CD14-positive monocyte (primary cell): ENCODE results near the gene DDN. TPM values are rescaled to one million over a fixed set of nuclear protein-coding genes. Genes with fewer than 3 reads are reported as not detected.

Experiments
- DNase-seq, 3 donors: peaks; one replicate each; pipeline ENCODE4 v3.0.0-alpha.2; 2011 to 2022
- H2AFZ ChIP-seq: 2 replicates; pipeline ENCODE4 v1.6.0; 2012; ENCODE audit warnings: mild to moderate bottlenecking, low read depth, low read length, inconsistent platforms; ENCODE audit not compliant: insufficient read depth, poor library complexity, severe bottlenecking
- H3K27ac ChIP-seq, 2 donors: 1 replicate in 1 of 2; 2 replicates in 1 of 2; pipeline ENCODE4 v1.5.1; 2012 to 2013; ENCODE audit warnings: low read length in 2 of 2, control low read depth in 1 of 2, inconsistent platforms in 1 of 2, low read depth in 1 of 2, mild to moderate bottlenecking in 1 of 2
- H3K27me3 ChIP-seq, 2 donors: one replicate each; pipeline versions ENCODE4 v1.6.0 to v1.6.1; 2011 to 2013; ENCODE audit warnings: low read length in 2 of 2; ENCODE audit not compliant: control insufficient read depth in 2 of 2, insufficient read depth in 2 of 2
- H3K36me3 ChIP-seq, 2 donors: replicated peaks in 1 of 2; 1 replicate in 1 of 2; 2 replicates in 1 of 2; pipeline versions ENCODE4 v1.5.1 to v1.6.1; 2012 to 2013; ENCODE audit warnings: low read length in 2 of 2, control low read depth in 1 of 2, inconsistent platforms in 1 of 2, mild to moderate bottlenecking in 1 of 2; ENCODE audit not compliant: insufficient read depth in 2 of 2, control insufficient read depth in 1 of 2
- H3K4me1 ChIP-seq, 2 donors: 1 replicate in 1 of 2; 2 replicates in 1 of 2; pipeline versions ENCODE4 v1.5.1 to v1.6.1; 2012 to 2013; ENCODE audit warnings: low read length in 2 of 2, control low read depth in 1 of 2, inconsistent platforms in 1 of 2, mild to moderate bottlenecking in 1 of 2, moderate library complexity in 1 of 2; ENCODE audit not compliant: insufficient read depth in 2 of 2, control insufficient read depth in 1 of 2
- H3K4me2 ChIP-seq: replicated peaks from 2 replicates; pipeline ENCODE3; 2012; ENCODE audit warnings: low read length, moderate library complexity, mild to moderate bottlenecking; ENCODE audit not compliant: poor library complexity, severe bottlenecking; ENCODE audit errors: extremely low read depth
- H3K4me3 ChIP-seq, 3 experiments: fragments of 200-600 bp in 1 of 3; sonication (generic) in 1 of 3; replicated peaks in 1 of 3; 1 replicate in 2 of 3; 2 replicates in 1 of 3; pipeline ENCODE4 v1.5.1; 2011 to 2013; ENCODE audit warnings: low read length in 3 of 3, mild to moderate bottlenecking in 3 of 3, control low read depth in 2 of 3, low read depth in 2 of 3, inconsistent platforms in 1 of 3, moderate library complexity in 1 of 3
- H3K79me2 ChIP-seq: 2 replicates; pipeline ENCODE4 v1.6.0; 2012; ENCODE audit warnings: mild to moderate bottlenecking, control low read depth, inconsistent platforms, low read length, moderate library complexity; ENCODE audit not compliant: insufficient read depth
- H3K9ac ChIP-seq: 2 replicates; pipeline ENCODE4 v1.6.0; 2017; ENCODE audit warnings: low read length, mild to moderate bottlenecking; ENCODE audit not compliant: insufficient read depth, poor library complexity, severe bottlenecking
- H3K9me3 ChIP-seq, 2 donors: replicated peaks in 1 of 2; 1 replicate in 1 of 2; 2 replicates in 1 of 2; pipeline versions ENCODE4 v1.5.1 to v1.6.1; 2012 to 2013; ENCODE audit warnings: low read length in 2 of 2, control low read depth in 1 of 2; ENCODE audit not compliant: control insufficient read depth in 1 of 2, insufficient read depth in 1 of 2
- H4K20me1 ChIP-seq: 2 replicates; pipeline ENCODE4 v1.6.0; 2012; ENCODE audit warnings: mild to moderate bottlenecking, low read length, control low read depth, moderate library complexity; ENCODE audit not compliant: insufficient read depth
- H3K27ac Mint-ChIP-seq, 7 donors: one replicate each; pipeline ENCODE4 v1.8.0; 2020; ENCODE audit warnings: mild to moderate bottlenecking in 7 of 7, mixed read lengths in 7 of 7, moderate library complexity in 6 of 7, inconsistent platforms in 2 of 7
- H3K27me3 Mint-ChIP-seq, 3 donors: one replicate each; pipeline ENCODE4 v1.8.0; 2021 to 2022; ENCODE audit warnings: low read depth in 3 of 3, mild to moderate bottlenecking in 3 of 3, mixed read lengths in 3 of 3, moderate library complexity in 3 of 3, inconsistent platforms in 1 of 3
- H3K36me3 Mint-ChIP-seq, 2 donors: one replicate each; pipeline ENCODE4 v1.8.0; 2020; ENCODE audit warnings: mixed read lengths in 2 of 2, inconsistent platforms in 1 of 2, mild to moderate bottlenecking in 1 of 2
- H3K4me1 Mint-ChIP-seq: one replicate; pipeline ENCODE4 v1.8.0; 2020; ENCODE audit warnings: mild to moderate bottlenecking, mixed read lengths
- H3K4me3 Mint-ChIP-seq, 2 donors: one replicate each; pipeline ENCODE4 v1.8.0; 2020; ENCODE audit warnings: mild to moderate bottlenecking in 2 of 2, mixed read lengths in 2 of 2, moderate library complexity in 1 of 2
- H3K9me3 Mint-ChIP-seq, 7 donors: one replicate each; pipeline ENCODE4 v1.8.0; 2020 to 2022; ENCODE audit warnings: mixed read lengths in 7 of 7, mild to moderate bottlenecking in 6 of 7, moderate library complexity in 6 of 7, inconsistent platforms in 2 of 7
- CTCF ChIP-seq: fragments of 200-600 bp; IDR thresholded peaks from one replicate; pipeline ENCODE4 v1.8.0; 2022; ENCODE audit warnings: antibody characterized with exemption, mild to moderate bottlenecking
- WGBS: methylation state at CpG from one replicate; pipeline ENCODE4 v1.1.5; 2013; ENCODE audit warnings: missing lambda C conversion rate; ENCODE audit not compliant: insufficient coverage; 5-methylcytosine and 5-hydroxymethylcytosine counted together
- intact Hi-C, 2 donors: fragments of 100-400 bp; cut with micrococcal nuclease; formaldehyde crosslinking; loops; one replicate each; pipeline versions ENCODE4 v1.15.0 to v1.15.1; 2023
- polyA plus RNA-seq, 3 donors: library from polyadenylated mRNA; depleted of rRNA in 1 of 3; unstranded in 2 of 3; stranded (reverse) in 1 of 3; fragments of 300-500 nt in 2 of 3; fragments of >200 nt in 1 of 3; fragmentation: Illumina TruSeq in 2 of 3; gene quantifications; 1 replicate in 2 of 3; 2 replicates in 1 of 3; pipeline ENCODE4 v1.2.3, GENCODE V29; 2012 to 2021

The DDN gene
- polyA plus RNA-seq, 3 donors, result 0.27 TPM; not detected in 2

GRCh38 chr12:48972213-48972951 is 26.8 kb downstream of the DDN start:
- H3K4me3 Mint-ChIP-seq, result peak overlapping the region in 1 of 2 donors; percentile 76
- no peak overlapping the region for H3K27ac Mint-ChIP-seq

More at GRCh38 chr12:48972213-48972951, 26.8 kb downstream of the DDN start:
- peaks cover 35 to 45% of the 10 kb centered on the region in 2 donors for H3K4me1 ChIP-seq
- no peak for TF ChIP-seq CTCF
- WGBS, result 5% methylated on average over 23 of the region's 23 CpGs
- peak in 1 of 3 donors; percentile 33 for DNase-seq
- H2AFZ ChIP-seq, result no peak overlapping the region
- no peak overlapping the region for H3K4me2 ChIP-seq
- Mint-ChIP-seq H3K9me3 (peaks cover 0 to 20% (median 14%) of the 10 kb centered on the region in 7 donors), H3K4me1 (peaks cover 43% of the 10 kb centered on the region), H3K27me3 (peaks cover 82 to 92% (median 82%) of the 10 kb centered on the region in 3 donors), H3K36me3 (peaks cover 6 to 18% of the 10 kb centered on the region in 2 donors)
- H4K20me1 ChIP-seq, result peaks cover 10% of the 10 kb centered on the region
- no peaks in the 10 kb centered on the region for H3K36me3 ChIP-seq
- H3K9ac ChIP-seq, result no peak overlapping the region
- H3K9me3 ChIP-seq, result peaks cover 0 to 22% of the 10 kb centered on the region in 2 donors
- H3K79me2 ChIP-seq, result no peaks in the 10 kb centered on the region
- H3K27me3 ChIP-seq, result peaks cover 48 to 90% of the 10 kb centered on the region in 2 donors
- peak overlapping the region in 1 of 3 experiments; percentile 58 for H3K4me3 ChIP-seq
- intact Hi-C loops, result loop anchor here in 1 of 2 donors (10.0 kb wide), 1 partner anchor 118 kb away; the partner anchor contains the start of gene DDX23
- no peak overlapping the region for H3K27ac ChIP-seq
